CD1c-positive myeloid dendritic cell (primary cell): ENCODE measurements around the gene CTTNBP2NL.
"Not testable (repeated sequence)": the region's sequence is repeated elsewhere in the genome, so short reads cannot be mapped to it uniquely, and the experiment has no call there.

ENCODE experiments used
- DNase-seq: peaks from one replicate; pipeline ENCODE4 v3.0.0-alpha.2; 2016; ENCODE audit errors: extremely low spot score

The CTTNBP2NL gene

DNA sequence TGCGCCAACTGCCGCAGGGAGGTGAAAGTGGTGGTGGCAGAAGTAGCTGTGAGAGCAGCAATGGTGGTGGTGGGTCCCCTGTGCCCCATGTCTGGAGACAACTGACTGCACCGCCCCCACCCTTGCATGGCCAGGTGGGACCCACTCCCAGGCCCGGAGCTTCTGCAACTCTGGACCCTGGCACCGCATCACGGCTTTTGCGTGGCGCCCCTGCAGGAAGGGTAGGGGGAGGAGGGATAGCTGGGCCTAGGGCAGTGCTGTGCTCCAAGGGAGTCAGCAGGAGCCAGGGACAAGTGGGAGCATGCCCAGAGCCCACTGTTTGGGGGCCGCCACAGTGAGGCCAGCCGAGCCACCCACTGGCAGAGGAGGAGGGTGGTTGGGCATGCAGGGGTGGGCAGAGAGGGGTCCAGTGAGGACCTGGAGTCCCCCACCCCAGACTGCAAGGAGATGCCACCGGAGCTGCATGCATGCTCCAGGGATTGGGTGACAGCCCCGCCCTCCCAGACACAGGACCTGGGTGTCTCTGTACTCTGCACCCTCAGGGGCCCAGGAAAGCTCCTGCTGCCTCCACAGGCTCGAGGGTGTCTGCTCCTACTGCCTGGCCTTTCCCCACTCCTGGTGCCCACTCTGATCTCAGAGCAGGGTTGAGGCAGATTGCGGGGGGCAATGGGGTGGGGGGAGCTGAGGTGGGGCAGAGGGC is 9.8 kb upstream of the CTTNBP2NL start:
- DNase-seq, result no peak

DNA sequence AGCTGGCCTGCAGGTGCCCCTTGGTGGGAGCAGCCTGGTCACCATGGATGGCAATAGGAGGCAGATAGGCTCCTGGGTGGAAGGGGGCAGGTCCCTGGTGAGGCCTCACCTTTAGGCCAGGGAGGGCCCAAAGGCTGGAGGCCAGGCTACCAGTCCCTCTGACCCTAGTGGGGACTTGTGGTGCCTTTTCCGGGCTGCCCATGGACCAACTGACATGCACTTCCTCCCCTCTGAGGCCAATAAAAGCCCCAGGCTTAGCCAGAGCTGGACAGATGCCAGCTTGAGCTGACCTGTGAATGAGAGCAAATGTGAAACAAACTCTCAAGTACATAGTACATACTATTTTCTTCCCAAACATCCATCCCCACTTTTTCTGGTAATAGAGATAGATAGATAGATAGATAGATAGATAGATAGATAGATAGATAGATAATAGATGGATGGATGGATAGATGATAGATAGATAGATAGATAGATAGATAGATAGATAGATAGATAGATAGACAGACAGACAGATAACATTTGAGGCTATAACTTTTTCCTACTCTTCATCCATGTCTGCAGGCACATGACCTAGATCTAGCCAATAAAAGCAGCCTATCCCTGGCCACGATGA is 9.2 kb upstream of the CTTNBP2NL start:
- no peak for DNase-seq

DNA sequence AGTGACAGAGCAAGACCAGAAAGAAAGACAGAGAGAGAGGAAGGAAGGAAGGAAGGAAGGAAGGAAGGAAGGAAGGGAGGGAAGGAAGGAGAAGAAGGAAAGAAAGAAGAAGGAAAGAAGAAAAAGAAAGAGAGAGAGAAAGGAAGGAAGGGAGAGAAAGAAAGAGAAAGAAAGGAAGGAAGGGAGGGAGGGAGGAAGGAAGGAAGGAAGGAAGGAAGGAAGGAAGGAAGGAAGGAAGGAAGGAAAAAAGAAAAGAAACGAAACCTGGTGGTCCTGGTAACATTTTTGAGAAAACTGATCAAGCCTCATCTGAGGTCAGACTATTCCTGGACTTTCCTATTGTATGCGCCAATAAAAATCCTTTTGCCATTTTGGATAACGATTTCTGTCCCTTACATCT is 8.2 kb upstream of the CTTNBP2NL start:
- DNase-seq, result no peak

DNA sequence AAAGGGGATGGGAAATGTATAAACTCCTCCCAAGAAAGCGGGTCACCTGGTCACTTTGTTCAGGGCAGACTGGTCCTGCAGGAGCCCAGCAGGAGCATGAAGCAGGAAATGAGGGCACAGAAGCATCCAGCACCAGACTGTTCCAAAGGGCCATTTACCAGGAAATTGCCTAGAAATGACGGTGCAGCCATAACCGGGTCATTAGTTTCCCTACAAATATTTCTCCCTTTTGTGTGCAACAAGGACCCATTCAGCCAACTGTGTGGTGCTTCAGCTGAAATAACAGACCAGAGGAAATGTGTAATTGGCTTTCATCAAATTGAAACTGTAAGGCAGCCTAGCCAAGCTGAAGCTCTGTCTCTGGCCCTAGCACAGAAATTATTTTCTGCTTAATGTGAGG is 7.6 kb upstream of the CTTNBP2NL start:
- no peak for DNase-seq

DNA sequence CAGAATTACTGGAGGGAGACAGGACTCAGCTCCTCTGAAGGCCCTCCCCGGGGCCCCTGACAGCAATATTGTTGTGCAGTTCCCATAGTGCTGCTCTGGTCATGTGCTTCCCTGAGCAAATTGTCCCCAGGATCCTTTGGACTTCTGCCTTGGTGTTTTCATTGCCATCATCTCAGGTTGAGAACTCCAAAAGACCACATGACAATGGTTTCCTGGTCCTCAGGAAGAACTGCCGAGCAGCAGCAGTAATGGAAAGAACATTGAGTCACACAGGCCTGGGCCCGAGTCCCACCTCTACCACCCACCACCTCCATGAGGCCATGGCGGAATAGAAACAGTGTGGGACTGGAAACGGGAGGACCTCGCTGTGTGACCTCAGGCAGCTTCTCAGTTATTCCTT is 6.3 kb upstream of the CTTNBP2NL start:
- peak; percentile 19 for DNase-seq

DNA sequence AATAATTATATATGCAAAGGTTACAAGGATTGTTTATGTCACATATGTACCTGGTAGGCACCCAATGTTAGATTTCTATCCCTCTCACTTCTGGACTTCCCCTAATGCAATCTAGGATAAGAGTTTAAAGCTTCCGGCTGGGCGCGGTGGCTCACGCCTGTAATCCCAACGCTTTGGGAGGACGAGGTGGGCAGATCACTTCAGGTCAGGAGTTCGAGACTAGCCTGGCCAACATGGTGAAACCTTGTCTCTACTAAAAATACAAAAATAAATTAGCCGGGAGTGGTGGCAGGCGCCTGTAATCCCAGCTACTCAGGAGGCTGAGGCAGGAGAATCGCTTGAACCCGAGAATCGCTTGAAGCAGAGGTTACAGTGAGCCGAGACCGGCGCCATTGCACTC is 5.7 kb upstream of the CTTNBP2NL start:
- not testable (repeated sequence) for DNase-seq

DNA sequence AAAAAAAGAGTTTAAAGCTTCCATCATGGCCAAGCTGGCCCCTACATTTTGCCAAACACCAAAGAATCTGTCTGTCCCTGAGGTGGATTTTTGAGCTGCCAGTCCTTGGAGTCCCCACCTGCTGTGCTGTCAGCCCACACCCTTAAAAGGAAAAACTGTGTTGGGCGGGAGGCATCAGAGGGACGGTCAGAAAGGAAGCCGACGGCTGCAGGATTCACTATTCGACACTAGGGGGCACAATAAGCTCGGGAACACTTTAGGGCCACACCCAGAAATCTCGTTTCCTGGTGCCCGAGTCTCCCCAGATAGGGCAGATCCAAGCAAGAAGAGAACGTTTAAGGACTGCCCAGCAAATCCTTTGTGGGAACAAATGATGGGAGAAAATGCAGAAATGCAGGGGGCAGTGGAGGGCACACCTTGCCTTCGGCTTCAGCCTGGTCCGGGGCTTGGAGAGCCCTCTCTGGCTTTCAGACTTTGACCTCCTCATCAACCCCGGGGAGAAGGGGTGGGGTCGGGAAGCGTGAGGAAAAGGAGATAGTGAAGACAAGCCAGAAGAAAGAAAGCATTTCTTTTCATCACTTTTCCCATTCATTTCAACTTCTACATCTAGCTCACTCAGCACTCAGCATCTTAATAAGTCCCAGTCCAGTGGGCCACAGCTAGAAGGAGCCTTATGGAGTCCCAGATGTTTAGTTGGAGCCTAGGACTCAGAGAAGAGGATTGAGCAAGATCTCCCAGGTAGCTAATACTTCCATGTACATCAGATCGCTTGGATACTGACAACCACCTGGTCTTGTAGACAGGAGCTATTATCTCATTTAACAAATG is 5.0 kb upstream of the CTTNBP2NL start:
- DNase-seq, result peak; percentile 95

DNA sequence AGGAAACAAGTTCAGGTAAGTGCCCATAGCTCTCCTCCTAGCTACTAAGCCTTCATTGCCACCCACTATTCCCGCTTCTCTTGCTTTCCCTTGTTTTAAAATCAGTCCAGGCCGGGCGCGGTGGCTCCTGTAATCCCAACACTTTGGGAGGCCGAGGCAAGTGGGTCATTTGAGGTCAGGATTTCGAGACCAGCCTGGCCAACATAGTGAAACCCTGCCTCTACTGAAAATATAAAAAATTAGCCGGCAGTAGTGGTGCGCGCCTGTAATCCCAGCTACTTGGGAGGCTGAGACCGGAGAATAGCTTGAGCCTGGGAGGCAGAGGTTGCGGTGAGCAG is 4.4 kb upstream of the CTTNBP2NL start:
- DNase-seq, result no peak

DNA sequence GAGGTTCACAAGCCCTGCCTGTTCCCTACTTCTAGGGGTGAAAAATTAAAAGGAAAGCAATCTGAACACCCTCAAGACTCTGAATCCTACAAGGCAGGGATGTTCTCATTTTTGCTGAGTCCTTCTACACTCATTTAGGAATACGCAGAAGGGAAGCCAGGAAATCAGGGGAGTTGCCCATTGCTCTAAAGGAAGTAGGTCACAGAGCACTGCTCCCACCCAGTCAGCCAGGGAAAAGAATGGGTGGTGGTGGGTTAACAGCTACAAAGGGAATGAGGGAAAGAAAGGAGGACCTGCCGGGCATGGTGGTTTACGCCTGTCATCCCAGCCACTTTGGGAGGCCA is 2.4 kb upstream of the CTTNBP2NL start:
- DNase-seq, result peak; percentile 67

DNA sequence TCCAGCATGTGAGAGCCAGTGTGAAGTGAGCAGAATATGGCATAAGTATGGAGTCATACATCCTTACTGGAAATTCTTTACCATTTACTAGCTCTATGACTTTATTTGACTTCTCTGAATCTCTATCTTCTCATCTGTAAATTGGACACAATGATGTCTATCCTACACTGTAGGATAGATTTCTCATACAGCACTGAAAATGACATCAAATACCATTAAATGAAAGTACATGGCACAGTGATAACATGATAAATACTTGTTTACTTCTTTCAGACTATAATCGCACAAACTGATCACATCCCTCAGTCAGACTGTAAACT is 1.3 kb upstream of the CTTNBP2NL start:
- DNase-seq, result no peak

DNA sequence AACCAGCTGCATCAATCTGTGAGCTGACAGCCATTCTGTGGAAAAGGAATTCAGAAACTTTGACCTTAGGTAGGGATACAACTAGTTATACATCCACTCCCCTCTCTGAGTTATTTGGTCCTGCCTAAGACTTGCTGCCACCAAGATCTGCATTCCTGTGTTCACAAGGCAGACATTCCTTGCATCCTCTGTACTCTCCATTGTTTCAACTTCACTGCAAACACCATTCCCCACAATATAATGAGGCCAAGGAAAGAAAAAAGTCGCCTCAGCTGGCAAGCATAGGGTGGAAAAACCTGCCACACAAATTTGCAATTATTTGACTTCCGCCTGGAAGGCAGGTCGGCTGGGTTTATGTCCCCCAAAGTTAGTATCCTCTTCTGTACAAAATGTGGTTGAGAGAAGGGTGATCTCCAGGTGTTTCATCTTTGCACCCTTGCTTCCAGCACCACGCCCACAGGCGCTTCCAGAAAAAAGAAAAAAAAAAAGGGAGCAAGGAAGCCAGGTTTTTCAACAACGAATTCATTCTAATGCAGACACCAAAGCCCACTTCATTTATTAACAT is 676 bp upstream of the CTTNBP2NL start:
- DNase-seq, result no peak

DNA sequence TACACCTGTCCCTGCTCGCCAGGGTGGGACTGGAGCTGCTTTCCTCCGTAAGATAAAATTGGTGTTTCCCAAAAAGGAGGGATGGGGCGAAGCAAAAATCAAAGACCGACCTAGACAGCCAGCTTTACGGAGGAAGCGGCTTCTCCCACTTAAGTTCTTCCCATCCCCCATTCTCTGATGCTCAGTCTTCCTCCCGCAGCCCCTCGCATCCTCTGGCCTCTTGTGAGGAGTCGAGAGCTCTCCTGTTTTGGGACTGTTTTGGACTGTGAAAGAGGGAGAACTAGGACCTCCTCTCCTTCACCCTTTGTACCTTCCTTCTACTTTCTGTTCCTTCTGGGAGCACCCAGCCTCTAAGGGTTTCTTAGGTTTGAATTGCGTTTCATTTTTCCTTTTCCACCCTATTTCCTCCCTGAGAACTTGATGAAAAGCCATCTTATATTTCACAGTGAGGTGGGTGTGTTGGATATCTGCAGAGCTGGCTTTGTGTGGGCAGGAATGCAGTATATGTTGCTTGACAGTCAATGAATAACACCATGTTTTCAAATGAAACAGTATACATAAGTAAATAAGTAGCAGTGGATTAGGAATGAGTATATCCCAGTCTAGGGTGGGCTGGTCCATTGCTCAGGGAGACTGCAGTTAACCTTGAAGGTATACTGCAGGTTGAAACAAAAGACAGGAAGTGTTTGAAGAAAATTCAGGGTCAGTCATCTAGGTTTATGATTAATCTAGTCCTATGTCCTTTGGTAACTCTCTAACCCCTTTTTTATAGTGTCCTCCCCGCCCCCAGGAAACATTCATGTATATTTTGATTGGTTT is 848 bp downstream of the CTTNBP2NL start:
- peak; percentile 7 for DNase-seq

DNA sequence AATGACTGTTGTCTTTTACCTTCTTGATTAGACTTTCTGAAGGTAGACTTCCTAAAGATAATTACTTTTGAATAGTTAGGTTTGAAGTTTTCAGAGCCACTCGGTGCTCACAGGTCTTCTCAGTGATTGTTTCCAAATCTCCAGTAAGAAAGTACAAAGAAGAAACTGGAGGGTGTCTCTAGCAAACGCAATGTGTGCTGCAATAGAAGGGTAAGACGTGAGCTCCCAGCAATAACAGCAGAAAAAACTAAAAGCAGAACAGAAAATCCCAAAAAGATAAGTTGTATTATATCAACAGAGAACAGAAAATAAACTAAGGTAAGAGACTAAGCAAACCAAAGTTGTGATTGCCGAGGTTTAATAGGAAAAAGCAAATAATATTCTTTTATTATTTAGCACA is 1.8 kb downstream of the CTTNBP2NL start:
- DNase-seq, result peak; percentile 40

DNA sequence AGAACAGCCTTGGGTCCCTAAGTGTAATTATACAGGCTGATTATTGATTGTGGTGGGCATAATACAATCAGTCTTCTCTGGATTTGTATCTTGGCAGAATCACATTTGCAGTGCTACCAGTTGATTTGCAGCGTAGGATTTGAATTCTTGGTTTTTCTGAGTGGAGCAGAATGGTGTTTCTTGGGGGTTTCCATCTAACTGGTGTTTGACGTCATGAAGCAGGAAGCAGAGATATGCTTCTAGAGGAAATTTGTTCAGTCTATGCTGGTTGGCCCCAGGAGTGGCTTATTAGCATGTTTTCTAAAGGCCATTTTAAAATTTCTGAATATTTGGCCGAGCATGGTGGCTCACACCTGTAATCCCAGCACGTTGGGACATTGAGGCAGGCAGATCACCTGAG is 3.4 kb downstream of the CTTNBP2NL start:
- DNase-seq, result no peak

DNA sequence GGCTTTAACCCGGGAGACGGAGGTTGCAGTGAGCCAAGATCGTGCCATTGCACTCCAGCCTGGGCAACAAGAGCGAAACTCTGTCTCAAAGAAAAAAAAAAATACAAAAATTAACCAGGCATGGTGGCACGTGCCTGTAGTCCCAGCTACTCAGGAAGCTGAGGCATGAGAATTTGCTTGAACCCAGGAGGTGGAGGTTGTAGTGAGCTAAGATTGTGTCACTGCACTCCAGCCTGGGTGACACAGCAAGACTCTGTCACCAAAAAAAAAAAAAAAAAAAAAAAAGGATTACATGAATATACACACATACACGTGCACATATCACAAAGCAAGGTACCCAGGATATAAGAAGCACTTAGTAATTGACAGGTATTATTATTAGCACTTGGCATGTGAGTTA is 4.7 kb downstream of the CTTNBP2NL start:
- not testable (repeated sequence) for DNase-seq

DNA sequence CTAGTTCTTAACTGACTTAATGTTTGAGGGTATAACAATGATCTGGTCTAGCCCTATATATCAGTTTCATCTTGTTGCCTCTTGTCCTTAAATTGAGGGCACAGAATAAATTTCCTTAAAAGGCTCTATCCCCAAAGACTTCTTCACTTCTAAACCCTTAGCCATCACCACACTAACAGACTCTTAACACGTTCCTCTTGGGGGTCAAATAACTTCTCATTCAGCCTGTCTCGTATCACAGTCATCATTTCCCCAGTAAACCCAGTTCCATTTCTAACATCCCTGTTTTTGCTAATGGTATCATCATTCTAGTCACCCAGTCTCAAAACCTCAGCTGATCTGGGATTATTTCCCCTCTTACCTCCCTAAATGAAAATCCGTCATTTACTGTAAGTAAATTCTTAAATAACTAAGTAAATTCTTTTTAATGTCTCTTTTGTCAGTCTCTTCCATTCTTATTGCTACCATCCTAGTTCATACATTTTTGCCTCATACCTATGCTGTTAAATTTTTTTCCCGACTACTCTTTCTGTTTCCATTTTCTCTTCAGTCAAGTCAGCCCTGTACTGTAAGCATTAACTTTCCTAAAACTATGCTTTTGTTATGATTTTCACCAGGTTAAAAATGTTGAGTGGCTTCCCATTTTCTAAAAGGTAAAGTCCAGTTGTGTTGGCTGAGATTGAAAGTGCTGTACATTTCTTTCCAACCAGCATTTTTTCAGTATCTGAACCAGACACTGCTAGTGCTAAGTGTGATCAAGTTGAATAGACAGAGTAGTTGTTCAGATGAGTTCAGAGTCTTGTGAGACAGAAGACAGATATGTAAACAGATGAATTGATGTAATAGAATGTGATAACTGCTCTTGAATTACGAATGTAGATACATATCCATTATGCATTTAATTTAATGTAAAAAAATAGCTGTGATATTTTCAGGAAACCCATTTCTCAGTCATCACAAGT is 6.9 kb downstream of the CTTNBP2NL start:
- peak; percentile 13 for DNase-seq

DNA sequence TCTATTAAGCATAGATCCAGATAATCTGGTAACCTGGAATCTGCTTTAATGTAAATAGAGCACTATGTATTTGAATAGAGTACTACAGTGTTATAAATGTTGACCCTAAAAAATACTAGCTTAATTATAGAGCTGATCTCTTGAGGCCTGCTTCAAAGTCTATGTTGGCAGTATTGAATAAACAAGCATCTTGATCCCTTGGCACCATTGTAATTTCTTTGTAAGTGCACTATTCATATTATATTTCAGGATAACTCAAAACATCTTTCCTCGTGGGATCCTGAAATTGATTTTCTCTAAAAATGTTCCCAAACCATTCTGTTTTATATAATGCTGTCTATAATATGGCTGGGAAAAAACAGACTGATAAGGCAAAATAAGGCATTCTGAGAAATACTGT is 10.8 kb downstream of the CTTNBP2NL start:
- DNase-seq, result no peak

DNA sequence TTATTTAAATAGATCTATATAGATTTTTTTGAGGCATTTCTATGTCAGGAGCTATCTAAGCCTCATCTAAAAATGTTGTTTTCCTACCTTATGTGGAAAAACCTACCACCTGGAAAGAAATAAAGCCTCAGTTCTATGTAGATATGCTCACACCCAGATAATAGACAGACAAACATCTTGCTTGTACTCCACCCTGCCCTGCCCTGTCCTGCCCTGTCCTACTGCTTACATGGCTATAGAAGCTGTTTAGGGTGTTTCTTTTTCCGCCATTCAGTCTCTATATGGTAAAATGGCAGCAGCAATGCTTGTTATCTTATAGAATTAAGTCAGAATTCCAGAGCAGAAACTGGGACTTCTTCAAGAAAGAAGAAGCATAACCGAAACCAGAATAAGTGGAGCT is 13.4 kb downstream of the CTTNBP2NL start:
- no peak for DNase-seq

DNA sequence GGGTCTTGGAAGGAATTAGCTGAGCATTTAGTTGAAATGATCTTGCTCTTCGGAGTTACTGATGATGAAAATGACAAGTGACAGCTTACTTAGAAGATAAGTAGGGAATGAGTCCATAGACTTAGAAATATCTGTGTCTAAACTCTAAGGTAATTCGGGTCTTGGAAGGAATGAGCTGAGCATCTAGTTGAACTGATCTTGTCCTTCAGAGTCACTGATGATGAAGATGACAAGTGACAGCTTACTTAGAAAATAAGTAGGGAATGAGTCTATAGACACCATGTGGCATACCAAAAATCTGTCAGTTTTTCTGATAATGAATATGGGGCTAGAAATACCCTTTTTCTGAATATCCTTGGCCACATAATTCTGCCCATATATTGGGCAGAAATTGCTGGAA is 14.7 kb downstream of the CTTNBP2NL start:
- no peak for DNase-seq

DNA sequence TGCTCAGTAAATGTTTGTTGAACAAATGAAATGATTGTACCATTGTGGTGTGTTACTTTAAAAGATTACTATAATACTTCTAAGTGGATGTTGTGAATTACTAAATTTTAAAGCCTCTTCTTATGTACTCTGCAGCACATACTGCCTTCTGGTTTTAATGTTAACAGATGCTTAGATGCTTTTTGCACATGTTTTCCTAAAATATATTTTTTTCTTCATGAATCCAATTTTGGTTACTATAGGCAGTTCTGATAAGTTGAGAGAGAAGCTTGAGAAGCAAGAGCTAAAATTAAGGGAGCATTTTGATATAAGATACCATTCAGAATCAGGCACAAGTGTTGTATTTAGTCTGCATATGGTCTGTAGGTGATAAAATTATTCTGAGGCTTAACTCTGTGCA is 21.3 kb downstream of the CTTNBP2NL start:
- no peak for DNase-seq
